ENCODE results near the gene SLC12A3.

DNA sequence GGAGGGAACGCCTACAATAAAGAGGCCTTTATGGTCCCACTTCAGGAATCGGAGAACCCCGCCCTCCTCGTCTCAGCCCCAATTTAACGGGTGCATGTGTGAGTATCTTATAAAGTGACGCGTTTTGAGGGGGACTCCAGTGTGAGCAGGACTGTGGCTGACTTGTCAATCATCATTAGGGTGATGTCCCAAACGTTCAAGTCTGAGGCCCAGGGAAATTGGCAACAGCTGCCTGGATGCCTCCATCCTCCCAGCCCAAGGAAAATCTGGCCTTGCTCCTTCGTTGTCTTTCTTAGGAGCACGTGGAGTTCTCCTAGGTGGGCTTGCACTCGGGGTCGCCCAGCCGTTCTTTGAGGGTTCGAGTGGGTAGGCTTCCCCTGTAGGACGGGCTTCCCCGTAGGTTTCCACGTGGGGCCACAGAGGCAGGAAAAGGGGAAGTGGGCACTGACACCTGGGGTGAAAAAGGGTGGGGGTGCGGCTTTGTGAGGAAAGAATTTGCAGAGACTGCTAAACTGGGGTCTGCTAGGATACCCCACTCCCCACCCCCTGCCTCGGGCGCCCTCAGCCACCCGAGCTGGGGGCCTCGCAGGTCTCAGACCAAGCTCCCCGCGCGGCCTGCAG lies 66.4 kb downstream of the SLC12A3 start:
- TF ChIP-seq POLR2A (IDR thresholded peaks at IDR 0.05; ENCODE audit: extremely low read depth, insufficient read length) (no peak), MAX (IDR thresholded peaks at IDR 0.05; ENCODE audit: low read depth, low read length) (peak; percentile 68)
- TF ChIP-seq, protein P1, sequence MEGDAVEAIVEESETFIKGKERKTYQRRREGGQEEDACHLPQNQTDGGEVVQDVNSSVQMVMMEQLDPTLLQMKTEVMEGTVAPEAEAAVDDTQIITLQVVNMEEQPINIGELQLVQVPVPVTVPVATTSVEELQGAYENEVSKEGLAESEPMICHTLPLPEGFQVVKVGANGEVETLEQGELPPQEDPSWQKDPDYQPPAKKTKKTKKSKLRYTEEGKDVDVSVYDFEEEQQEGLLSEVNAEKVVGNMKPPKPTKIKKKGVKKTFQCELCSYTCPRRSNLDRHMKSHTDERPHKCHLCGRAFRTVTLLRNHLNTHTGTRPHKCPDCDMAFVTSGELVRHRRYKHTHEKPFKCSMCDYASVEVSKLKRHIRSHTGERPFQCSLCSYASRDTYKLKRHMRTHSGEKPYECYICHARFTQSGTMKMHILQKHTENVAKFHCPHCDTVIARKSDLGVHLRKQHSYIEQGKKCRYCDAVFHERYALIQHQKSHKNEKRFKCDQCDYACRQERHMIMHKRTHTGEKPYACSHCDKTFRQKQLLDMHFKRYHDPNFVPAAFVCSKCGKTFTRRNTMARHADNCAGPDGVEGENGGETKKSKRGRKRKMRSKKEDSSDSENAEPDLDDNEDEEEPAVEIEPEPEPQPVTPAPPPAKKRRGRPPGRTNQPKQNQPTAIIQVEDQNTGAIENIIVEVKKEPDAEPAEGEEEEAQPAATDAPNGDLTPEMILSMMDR (IDR thresholded peaks at IDR 0.05; ENCODE audit: low read depth, low read length), result no peak

Measured in NB4 (cell line).